ENCODE measurements around the gene CPD.
A peak's percentile ranks its signal among the peaks of the same experiment; 100 is the strongest.
"Not testable (repeated sequence)": the region's sequence is repeated elsewhere in the genome, so short reads cannot be mapped to it uniquely, and the experiment has no call there.

CPD gene

DNA sequence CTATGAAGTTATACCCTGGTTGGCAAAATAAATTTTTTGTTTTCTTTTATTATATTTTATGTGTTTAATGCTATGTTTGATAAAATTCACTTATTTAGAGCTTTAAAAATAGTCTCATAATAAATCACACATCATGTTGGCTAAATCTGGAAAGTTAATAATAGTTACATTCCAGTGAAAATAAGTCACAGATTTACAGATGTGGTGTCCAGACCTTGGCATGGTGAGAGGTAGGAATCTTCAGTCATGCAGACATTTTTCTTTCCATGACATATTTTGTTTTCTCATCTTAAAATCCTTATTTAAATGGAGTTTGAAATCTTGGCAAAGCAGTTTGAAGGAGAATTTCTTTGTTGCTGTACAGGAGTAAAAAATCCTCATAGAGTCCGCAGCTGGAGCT is 50.4 kb downstream of the CPD start:
- no peak for DNase-seq

DNA sequence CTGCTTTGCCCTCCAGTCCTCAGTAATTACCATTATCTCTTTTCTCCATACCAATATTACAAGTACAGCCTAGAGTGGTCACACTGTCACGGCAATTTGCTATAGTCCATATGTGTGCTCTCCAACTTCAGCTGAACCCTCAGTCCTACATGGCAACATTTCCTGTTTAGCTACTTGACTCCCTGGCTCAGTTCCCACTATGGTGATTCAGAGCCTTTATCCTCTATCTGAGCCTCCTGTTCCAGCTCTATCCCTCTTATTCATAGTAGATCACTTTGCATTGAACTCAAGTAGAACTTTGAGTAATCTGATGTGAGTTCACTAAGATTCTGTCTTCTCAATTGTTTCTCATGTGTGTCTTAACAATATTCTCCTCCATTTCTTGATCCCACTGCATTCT is 54.8 kb downstream of the CPD start:
- DNase-seq, result peak; percentile 30 to 63 (median 48)

DNA sequence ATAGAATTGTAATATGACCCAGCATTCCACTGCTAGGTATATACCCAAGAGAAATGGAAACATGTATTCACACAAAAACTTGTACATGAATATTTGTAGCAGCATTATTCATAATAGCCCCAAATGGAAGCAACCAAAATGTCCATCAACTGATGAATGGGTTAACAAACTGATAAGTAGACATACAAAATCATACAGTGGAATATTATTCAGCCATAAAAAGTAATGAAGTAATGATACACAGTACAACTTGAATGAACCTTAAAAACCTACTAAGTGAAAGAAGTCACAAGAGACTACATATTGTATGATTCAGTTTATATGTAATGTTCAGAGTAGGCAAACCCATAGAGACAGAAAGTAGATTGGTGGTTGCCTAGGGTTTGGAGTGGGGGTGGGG is 58.0 kb downstream of the CPD start:
- DNase-seq, result no peak

DNA sequence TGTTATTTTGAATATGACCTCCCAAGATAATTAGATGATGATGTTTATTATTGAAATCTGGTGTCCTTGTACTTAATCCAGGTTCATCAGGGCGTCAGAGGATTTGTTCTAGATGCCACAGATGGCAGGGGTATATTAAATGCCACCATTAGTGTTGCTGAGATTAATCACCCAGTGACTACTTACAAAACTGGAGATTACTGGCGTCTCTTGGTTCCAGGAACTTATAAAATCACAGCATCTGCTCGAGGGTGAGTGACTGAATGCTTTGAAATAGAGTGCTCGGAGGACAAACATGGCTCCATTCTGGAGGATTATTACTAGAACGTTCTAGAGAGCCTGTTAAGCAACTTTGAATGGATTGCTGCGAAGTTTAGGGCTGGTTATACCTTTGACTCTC is 65.0 kb downstream of the CPD start:
- DNase-seq, result no peak

DNA sequence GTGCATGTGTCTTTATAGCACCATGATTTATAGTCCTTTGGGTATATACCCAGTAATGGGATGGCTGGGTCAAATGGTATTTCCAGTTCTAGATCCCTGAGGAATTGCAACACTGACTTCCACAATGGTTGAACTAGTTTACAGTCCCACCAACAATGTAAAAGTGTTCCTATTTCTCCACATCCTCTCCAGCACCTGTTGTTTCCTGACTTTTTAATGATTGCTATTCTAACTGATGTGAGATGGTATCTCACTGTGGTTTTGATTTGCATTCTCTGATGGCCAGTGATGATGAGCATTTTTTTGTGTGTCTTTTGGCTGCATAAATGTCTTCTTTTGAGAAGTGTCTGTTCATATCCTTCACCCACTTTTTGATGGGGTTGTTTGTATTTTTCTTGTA is 67.9 kb downstream of the CPD start:
- not testable (repeated sequence) for DNase-seq

GRCh38 chr17:30449480-30449879 is 70.8 kb downstream of the CPD start:
- DNase-seq, result no peak

DNA sequence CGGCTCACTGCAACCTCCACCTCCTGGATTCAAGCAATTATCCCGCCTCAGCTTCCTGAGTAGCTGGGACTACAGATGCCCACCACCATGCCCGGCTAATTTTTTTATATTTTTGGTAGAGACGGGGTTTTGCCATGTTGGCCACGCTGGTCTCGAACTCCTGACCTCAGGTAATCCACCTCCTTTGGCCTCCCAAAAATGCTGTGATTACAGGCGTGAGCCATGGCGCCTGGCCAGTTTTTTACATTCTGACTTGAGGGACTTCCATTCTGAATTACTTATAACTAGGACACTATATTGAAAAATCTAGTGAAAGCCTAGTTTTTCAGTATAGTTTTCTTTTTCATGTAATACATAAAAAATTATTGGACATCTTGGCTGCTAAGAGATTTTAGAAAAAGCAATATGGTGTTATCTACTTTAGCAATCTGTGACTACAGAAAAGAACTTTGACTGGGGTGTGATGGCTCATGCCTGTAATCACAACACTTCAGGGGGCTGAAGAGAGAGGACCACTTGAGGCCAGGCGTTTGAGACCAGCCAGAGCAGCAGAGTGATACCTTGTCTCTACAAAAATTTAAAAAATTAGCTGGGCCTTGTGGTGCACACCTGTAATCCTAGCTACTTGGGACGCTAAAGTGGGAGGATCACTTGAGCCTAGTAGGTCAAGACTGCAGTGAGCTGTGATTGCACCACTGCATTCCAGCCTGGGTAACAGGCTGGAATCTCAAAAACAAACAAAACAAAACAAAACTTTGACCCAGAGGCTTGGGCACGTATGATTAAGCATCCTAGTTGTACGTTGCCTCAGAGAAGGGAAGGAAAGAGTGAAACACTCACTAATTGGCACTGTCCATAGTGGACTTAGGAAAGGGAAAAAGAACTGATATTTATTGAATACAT is 71.6 kb downstream of the CPD start:
- no peak for DNase-seq

DNA sequence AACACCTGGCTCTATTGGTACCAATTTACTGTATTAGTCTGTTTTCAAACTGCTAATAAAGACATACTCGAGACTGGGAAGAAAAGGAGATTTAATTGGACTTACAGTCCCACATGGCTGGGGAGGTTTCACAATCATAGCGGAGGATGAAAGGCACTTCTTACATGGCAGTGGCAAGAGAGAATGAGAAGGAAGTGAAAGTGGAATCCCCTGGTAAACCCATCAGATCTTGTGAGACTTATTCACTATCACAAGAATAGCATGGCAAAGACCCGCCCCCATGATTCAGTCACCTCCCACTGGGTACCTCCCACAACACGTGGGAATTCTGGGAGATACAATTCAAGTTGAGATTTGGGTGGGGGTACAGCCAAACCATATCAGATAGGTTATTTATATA is 75.9 kb downstream of the CPD start:
- DNase-seq, result peak; percentile 48 to 79 (median 60)

DNA sequence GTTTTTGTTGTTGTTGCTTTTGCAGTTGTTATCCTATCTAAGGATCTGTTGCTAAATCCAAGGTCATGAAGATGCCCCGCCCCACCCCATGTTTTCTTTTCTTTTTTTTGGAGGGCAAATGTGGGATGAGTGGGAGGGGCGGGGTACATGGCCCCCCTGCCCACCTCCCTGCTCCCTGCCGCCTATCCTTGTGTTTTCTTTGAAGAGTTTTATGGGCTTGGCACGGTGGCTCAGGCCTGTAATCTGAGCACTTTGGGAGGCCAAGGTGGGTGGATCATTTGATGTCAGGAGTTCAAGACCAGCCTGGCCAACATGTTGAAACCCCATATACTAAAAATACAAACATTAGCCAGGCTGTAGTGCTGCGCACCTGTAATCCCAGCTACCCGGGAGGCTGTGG is 79.6 kb downstream of the CPD start:
- DNase-seq, result no peak

GRCh38 chr17:30458797-30459413 is 80.2 kb downstream of the CPD start:
- not testable (repeated sequence) for DNase-seq

DNA sequence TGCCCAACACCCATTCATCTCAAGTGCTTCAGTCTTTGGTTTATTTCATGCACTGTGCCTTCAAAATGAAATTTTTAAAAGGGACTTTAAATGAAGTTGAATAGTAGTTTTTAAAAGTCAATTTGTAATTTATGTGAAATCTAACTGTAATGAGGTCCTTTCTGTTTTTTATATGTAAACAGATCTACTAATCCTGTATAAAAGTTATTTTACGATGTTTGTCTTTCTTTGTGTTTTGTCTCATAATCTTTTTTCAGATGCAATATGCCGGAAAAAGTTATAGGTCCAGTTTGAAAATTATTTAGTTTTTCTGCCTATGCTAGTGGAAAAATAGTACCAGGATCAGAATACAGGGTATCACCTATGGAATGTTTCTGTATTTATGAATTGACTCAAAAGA is 89.7 kb downstream of the CPD start:
- no peak for DNase-seq

DNA sequence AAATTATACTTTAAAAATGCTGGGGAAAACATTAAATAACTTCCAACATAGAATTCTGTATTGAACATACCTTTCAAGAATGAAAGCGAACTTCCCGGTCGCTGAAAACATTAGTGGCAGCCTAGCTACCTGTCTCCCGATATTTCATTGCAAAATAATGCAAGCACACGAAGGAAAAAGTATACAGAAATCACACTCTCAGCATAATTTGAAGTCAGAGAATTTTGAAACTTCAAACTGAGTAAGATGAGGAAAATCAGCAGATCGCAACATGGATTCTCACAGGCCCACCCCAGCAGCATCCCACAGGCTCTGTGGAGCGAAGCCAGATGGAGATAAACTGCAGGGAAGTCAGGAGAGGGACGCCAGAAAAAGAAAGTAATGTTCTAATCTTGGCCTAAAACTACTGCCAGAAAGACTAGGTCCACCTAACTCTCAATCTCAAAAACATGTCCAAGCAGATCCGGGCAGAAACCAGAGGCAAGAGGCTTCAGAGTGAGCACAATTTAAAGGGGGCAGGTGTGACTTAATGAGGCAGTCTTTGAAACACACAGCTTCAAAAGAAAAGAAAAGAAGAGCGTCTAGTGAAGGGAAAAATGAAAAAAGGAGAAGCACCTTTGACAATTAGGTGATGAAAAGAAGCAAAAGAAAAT is 93.6 kb downstream of the CPD start:
- DNase-seq, result no peak

- no peak for DNase-seq
These were observed 96.5 kb downstream of the CPD start for GRCh38 chr17:30475206-30475605.

DNA sequence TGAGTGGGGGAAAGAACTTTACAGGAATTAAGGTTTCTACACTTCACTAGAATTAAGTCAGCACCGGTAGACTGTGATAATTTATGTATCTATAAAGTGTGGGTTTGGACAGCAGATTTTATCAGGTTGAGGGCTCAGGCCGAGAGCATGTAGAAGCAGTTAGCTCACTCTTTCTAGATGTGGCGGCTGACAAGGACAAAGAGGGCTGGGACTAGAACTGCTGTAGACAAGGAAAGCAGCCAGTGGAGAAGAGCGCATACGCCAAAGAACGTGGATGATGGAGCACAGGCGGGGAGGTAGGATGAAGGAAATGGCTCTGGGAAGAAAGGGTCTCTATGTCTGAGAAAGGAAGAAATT is 98.0 kb downstream of the CPD start:
- peak in 2 of 4 experiments; percentile 13 to 17 for DNase-seq

DNA sequence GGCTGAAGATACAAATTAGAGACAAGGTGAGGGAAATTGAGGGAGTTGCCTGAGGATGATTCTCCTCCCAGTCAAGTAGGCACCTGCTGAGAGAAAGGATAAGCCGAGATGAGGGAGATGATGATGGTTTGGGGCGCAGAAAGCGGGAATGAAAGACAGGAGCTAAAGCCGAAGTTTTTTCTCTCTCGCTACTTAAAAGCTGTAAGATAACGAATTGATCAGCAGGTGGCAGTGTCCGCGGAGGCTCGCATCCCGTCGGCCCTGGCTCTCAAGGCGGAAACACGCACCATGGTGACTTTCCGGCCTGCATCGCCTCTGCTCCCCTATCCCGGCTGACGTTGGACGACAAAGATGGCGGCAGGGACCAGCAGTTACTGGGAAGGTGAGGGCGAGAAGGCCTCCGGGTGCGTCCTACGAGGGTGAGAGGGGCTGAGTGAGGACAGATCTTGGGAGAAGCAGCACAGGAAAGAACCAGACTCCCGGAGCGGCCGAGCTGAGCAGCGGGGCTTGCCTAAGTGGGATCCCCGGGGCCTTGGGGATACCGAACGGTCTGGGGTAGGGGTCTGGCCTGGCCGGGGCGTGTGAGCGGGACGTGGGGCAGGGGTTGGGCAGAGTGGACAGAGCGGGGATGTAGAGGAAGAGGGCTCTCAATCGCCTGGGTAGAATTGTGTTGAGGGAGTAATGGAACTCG is 98.5 kb downstream of the CPD start, which contains the start of gene GOSR1:
Gene GOSR1, plus strand, starts transcription at position 326 of the 691 bp plus-strand sequence. Its CDS starts 26 bp downstream, at position 352.
- DNase-seq, result peak; percentile 97 to 98 (median 98)

- DNase-seq, result peak; percentile 62 to 84 (median 73)
These were observed 99.0 kb downstream of the CPD start for GRCh38 chr17:30477774-30478115.

DNA sequence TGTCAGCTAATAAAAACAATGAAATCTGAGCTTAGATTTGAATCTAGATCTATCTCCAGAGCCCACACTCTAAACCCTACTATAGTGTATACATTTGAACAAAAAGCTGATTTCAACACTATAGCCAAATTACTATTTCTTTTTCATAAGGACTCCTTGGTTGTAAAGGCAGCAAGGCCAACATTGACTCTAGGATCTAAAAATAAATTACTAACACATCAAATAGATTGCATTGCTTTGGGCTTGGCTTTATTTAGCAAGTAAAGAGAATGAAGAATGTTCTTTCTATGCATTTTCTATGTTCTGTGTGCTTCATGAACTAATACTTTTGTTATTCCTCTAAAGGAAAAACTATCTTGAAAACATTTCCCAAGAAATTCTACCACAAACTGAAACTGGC is 103.8 kb downstream of the CPD start:
- DNase-seq, result no peak

DNA sequence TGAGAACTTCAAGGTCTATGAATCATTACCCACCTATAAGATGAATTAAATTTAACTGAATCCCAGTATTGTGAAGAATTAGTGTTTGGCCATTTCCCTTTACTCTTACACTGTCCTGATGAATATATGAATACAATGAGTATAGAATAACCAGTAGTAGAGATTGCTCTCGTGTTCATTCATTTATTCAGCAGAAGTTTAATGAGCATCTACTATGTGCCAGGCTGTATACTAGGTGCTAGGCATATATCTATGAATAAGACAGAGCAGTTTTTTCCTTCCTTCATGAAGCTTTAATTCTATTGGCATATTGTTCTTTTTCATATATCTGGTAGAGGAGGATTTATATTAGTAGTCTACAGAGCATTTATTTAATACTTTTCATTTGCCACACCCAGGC is 104.4 kb downstream of the CPD start:
- no peak for DNase-seq

DNA sequence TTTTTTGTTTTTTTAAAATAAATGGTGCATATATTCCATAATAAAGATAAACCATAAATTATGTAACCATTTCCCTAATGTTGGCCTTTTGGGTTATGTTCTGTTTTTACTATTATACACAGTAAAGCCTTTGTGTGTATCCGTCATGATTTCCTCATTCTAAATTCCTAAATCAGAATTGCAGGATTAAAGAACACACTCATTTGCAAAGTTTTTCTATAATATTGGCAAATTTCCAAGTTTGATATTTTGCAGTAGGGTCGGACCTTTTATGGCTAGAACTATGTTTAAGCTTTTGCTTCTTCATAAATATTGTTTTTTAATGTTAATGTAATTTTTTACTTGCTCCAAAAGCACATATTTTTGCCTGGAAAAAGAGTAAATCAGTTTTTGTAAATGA is 115.1 kb downstream of the CPD start:
- DNase-seq, result no peak

DNA sequence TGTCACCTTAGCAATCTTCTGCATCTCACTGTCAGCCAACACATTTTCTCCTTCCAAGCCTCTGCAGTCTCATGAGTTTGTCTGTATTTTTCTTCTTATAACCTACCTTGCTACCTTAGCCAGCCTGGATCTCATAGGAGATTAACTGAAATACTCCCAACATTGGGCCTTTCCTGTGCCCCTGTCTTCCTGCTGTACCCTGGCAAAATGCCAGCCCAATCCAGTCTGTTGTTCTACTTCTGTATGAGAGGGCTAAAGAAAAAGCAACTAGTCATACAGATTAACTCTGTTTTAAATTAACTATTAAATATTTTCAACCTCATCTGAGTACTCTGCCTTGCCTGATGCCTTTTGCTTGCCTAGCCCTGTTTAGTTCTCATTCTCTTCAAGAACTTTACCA is 116.9 kb downstream of the CPD start:
- DNase-seq, result no peak

DNA sequence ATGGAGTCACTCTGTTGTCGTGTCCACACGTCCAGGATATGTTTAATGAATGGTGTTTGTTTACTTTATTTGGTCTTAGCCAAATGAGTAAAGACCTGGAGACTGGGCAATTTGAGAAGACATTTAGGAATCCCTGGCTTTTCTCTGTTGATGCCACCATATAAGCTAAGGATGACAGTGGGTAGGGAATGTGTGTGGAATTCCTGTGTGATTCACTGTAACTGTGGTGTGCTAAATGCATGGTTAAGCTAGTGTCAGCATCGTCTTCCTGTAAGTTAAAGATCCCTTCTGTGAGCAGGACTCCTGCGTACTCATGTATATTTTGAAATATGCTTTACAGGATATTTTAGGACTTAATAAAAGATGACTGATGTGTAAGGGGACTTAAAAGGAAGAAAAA is 124.8 kb downstream of the CPD start:
- no peak for DNase-seq

- DNase-seq, result no peak
These were observed 127.2 kb downstream of the CPD start for GRCh38 chr17:30505868-30506417.

DNA sequence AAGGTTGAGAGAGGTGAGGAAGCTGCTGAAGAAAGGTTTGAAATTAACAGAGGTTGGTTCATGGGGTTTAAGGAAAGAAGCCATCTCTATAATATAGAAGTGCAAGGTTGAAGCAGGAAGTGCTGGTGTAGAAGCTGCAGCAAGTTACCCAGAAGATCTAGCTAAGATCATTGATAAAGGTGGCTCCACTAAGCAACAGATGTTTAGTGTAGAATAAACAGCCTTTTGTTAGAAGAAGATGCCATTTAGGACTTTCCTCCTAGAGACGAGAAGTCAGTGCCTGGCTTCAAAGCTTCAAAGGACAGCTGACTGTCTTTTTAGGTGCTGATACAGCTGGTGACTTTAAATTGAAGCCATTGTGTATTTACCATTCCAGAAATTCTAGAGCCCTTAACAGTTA is 127.8 kb downstream of the CPD start:
- DNase-seq, result no peak

Data from suppressor macrophage (primary cell).